Fibroblast of mammary gland (primary cell): ENCODE measurements around the gene CPT1A.

ENCODE experiments used
- DNase-seq: peaks from one replicate; pipeline ENCODE4 v3.0.0-alpha.2; 2010; ENCODE audit warnings: low read depth
- H3K4me3 ChIP-seq: 2 replicates; pipeline ENCODE4 v1.5.1; 2011; ENCODE audit warnings: low read depth, mild to moderate bottlenecking, low read length, moderate library complexity; ENCODE audit not compliant: control insufficient read depth
- CTCF ChIP-seq: conservative IDR thresholded peaks from 2 replicates; pipeline ENCODE4 v1.5.1; 2011; ENCODE audit warnings: low read depth, low read length, inconsistent platforms; ENCODE audit not compliant: control insufficient read depth, insufficient read depth

Gene CPT1A

DNA sequence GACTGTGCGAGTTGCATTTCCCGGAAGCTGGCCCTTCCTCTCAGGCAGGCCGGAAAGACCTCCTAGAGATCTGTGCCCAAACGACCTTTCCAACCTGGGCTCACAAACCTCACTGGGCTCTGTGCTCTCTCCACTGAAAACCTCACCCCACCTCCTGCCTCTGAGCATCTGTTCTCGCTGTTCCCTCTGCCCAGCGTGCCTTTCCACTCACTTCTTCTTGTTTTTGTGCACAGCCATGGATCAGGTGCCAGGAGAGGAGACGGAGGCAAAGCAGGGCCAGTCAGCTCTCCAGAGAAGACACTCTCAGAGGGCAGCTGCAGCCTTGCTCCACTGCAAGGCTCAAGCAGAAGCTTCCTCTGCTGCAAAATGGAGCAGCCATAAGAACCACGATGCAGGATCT lies 10.9 kb upstream of the CPT1A start:
- no peak for DNase-seq
- no peak overlapping the region for H3K4me3 ChIP-seq
- TF ChIP-seq CTCF: no peak

DNA sequence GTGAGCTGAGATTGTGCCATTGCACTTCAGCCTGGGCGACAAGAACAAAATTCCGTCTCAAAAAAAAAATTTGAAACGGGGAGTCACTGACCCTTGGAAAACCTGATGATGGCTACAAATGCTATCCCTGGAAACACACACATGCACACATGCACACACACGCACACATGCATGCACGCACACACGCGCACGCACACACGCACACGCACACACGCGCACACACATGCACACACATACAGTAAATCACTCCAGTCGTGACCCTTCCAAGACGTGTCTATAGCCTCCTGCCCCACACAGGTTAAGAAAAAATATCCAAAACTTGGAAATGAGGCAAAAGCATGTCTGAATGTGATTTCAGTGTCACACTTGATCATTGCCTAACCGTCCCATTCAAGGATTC lies 6.7 kb upstream of the CPT1A start:
- no peak for DNase-seq
- H3K4me3 ChIP-seq: no peak overlapping the region
- no peak for TF ChIP-seq CTCF

- TF ChIP-seq CTCF: no peak
- H3K4me3 ChIP-seq: no peak overlapping the region
- no peak for DNase-seq
These were observed 5.7 kb upstream of the CPT1A start for GRCh38 chr11:68847395-68847794.

DNA sequence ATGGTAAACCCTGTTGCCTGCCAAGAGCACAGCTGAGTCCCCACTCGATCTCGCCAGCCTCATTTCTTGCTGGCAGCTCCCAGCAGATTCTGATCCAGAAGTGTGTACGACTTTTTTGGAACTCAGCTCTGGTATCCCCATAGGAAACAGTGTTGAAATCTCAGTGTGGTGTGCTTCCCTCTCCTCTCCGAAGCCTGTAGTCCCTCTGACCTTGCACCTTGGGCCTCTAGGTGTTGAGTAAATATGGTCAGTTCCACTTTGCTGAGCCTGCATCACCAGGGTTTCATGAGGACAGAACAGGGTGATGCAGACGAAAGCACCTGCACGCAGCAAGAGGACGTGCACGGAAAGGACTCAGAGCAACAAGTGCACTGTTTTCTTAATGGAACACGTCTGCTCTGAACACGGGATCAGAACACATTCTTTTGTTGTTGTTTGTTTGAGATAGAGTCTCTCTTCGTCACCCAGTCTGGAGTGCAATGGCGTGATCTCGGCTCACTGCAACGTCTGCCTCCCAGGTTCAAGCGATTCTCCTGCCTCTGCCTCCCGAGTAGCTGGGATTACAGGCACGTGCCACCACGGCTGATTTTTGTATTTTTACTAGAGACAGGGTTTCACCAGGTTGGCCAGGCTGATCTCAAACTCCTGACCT lies 3.8 kb upstream of the CPT1A start:
- TF ChIP-seq CTCF: no peak
- DNase-seq: peak; percentile 7
- no peak overlapping the region for H3K4me3 ChIP-seq

DNA sequence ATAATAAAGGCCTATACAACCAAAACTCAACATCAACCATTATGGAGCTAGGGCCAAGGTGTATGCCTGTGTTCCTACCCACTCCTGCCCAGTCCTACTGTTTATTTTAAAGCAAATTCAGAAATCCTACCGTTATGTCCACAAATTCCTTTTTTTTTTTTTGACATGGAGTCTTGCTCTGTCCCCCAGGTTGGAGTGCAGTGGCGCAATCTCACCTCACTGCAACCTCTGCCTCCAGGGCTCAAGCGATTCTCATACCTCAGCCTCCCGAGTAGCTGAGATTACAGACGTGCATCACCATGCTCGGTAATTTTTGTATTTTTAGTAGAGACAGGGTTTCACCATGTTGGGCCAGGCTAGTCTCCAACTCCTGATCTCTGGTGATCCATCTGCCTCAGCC lies 3.1 kb upstream of the CPT1A start:
- no peak for TF ChIP-seq CTCF
- H3K4me3 ChIP-seq: no peak overlapping the region
- DNase-seq: no peak

GRCh38 chr11:68844376-68844775 lies 2.7 kb upstream of the CPT1A start:
- no peak for TF ChIP-seq CTCF
- H3K4me3 ChIP-seq: no peak overlapping the region
- DNase-seq: no peak

GRCh38 chr11:68843703-68844312 lies 2.1 kb upstream of the CPT1A start:
- no peak for TF ChIP-seq CTCF
- DNase-seq: no peak
- no peak overlapping the region for H3K4me3 ChIP-seq
